BJ (cell line): ENCODE data around the gene GPRC5A. TPM values are rescaled to one million over a fixed set of nuclear protein-coding genes. Genes with fewer than 3 reads are reported as not detected.

Experiments
- CTCF ChIA-PET: fragments of 350-600 bp; formaldehyde crosslinking; extraction: SDS; loops from one replicate; lab custom pipeline; 2021; ENCODE audit warnings: antibody characterized with exemption, inconsistent platforms; lab: Yijun Ruan, JAX
- POLR2A ChIA-PET: fragments of 300-600 bp; sonication (Branson Sonifier 250); formaldehyde crosslinking; extraction: SDS; loops from one replicate; lab custom pipeline; 2021; ENCODE audit warnings: antibody characterized with exemption; lab: Charles Lee
- DNase-seq: peaks from one replicate; pipeline ENCODE4 v3.0.0-alpha.2; 2011; ENCODE audit warnings: low read depth
- H3K27me3 ChIP-seq: 2 replicates; pipeline ENCODE4 v1.6.0; 2011; ENCODE audit warnings: low read length; ENCODE audit not compliant: control insufficient read depth, insufficient read depth
- H3K36me3 ChIP-seq: 2 replicates; pipeline ENCODE4 v1.5.1; 2011; ENCODE audit warnings: low read length; ENCODE audit not compliant: control insufficient read depth, insufficient read depth
- H3K4me3 ChIP-seq: 2 replicates; pipeline ENCODE4 v1.5.1; 2011; ENCODE audit warnings: low read depth, mild to moderate bottlenecking, control low read depth, low read length
- polyA plus RNA-seq: library from polyadenylated mRNA; depleted of rRNA; stranded (reverse); fragments of >200 nt; gene quantifications from 2 replicates; pipeline ENCODE4 v1.2.3, GENCODE V29; 2011
- TF ChIP-seq, protein P1 (sequence below): IDR thresholded peaks from 2 replicates; pipeline ENCODE4 v1.5.1; 2011; ENCODE audit warnings: low read depth, mild to moderate bottlenecking, control low read depth, inconsistent platforms, low read length, moderate library complexity; ENCODE audit not compliant: insufficient read depth

The GPRC5A gene
- polyA plus RNA-seq, 1 experiment, result 241 TPM

- H3K4me3 ChIP-seq, result peak overlapping the region; percentile 66
- no peaks in the 10 kb centered on the region for H3K27me3 ChIP-seq
- no peak for DNase-seq
- TF ChIP-seq, protein P1, sequence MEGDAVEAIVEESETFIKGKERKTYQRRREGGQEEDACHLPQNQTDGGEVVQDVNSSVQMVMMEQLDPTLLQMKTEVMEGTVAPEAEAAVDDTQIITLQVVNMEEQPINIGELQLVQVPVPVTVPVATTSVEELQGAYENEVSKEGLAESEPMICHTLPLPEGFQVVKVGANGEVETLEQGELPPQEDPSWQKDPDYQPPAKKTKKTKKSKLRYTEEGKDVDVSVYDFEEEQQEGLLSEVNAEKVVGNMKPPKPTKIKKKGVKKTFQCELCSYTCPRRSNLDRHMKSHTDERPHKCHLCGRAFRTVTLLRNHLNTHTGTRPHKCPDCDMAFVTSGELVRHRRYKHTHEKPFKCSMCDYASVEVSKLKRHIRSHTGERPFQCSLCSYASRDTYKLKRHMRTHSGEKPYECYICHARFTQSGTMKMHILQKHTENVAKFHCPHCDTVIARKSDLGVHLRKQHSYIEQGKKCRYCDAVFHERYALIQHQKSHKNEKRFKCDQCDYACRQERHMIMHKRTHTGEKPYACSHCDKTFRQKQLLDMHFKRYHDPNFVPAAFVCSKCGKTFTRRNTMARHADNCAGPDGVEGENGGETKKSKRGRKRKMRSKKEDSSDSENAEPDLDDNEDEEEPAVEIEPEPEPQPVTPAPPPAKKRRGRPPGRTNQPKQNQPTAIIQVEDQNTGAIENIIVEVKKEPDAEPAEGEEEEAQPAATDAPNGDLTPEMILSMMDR, result no peak
- CTCF ChIA-PET, result interaction anchor here (1.2 to 3.9 kb wide), 5 partner anchors 23 to 105 kb away, joined by 3 to 41 read pairs (median 7); no protein-coding TSS in a partner anchor
- POLR2A ChIA-PET, result interaction anchor here (0.6 kb wide), 1 partner anchor 74 kb away, joined by 3 read pairs; no protein-coding TSS in a partner anchor
- no peaks in the 10 kb centered on the region for H3K36me3 ChIP-seq
Observed at GRCh38 chr12:12893438-12893837, 2.1 kb downstream of the GPRC5A start.

- CTCF ChIA-PET, result interaction anchor here (1.0 to 3.4 kb wide), 2 partner anchors 60 to 82 kb away, joined by 3 to 16 read pairs; no protein-coding TSS in a partner anchor
- TF ChIP-seq, protein P1, result no peak
- Histone ChIP-seq H3K4me3 (no peak overlapping the region), H3K36me3 (no peaks in the 10 kb centered on the region), H3K27me3 (no peaks in the 10 kb centered on the region)
- POLR2A ChIA-PET, result no interaction called here
- no peak for DNase-seq
Observed at GRCh38 chr12:12896260-12896659, 4.9 kb downstream of the GPRC5A start.

GRCh38 chr12:12897302-12897701, 5.9 kb downstream of the GPRC5A start:
- no peak overlapping the region for H3K4me3 ChIP-seq
- no peaks in the 10 kb centered on the region for H3K27me3 ChIP-seq
- POLR2A ChIA-PET, result no interaction called here
- DNase-seq, result no peak
- TF ChIP-seq, protein P1, result no peak
- H3K36me3 ChIP-seq, result no peaks in the 10 kb centered on the region
- CTCF ChIA-PET, result interaction anchor here (3.4 kb wide), 1 partner anchor 61 kb away, joined by 16 read pairs; no protein-coding TSS in a partner anchor

GRCh38 chr12:12898136-12898717, 6.9 kb downstream of the GPRC5A start:
- ChIA-PET CTCF (interaction anchor here (0.7 to 3.4 kb wide), 4 partner anchors 62 to 109 kb away, joined by 3 to 16 read pairs (median 4); no protein-coding TSS in a partner anchor), POLR2A (no interaction called here)
- Histone ChIP-seq H3K36me3 (no peaks in the 10 kb centered on the region; the same call in 1 of the 2 replicates), H3K27me3 (no peaks in the 10 kb centered on the region), H3K4me3 (no peak overlapping the region)
- TF ChIP-seq, protein P1, result no peak
- no peak for DNase-seq

- Histone ChIP-seq H3K36me3 (no peaks in the 10 kb centered on the region; the same call in 1 of the 2 replicates), H3K27me3 (no peaks in the 10 kb centered on the region), H3K4me3 (no peak overlapping the region)
- POLR2A ChIA-PET, result no interaction called here
- TF ChIP-seq, protein P1, result no peak
- CTCF ChIA-PET, result interaction anchor here (1.2 to 3.4 kb wide), 4 partner anchors 18 to 110 kb away, joined by 3 to 16 read pairs (median 4); no protein-coding TSS in a partner anchor
- DNase-seq, result no peak
Observed at GRCh38 chr12:12898911-12899511, 7.6 kb downstream of the GPRC5A start.
